ENCODE data around the gene ADCY3.

DNA sequence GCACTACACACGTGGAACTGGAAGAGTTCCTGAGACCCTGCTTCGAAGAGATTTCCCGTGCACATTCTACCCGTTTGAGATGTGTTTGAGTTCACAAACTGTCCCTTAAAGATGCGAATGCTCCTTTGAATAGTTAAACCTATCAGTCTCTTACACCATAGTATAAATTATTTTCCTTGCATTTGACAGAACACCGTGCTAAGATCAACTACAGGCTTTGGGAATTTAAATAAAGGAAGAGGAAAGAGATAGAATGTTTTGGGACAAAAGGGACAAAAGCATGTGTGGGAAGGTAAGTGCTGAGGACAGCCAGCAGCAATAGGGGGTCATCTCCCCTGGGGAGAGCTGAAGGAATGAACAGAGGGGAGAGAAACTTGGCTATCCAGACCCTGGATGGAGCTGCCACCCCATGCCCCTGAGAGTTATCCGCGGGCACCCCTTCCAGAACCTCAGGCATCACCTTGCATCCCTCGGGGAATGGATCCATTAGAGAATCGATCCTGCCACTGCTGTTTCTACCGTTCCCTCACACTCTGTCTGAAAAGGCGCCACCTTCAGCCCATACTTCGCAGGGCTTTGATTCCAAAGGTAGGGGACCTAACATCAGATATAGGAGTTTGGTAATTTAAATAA lies 888 bp upstream of the ADCY3 start:
- TF ChIP-seq EZH2 (IDR thresholded peaks at IDR 0.05; ENCODE audit: insufficient read depth, poor library complexity, severe bottlenecking), result no peak
- TF ChIP-seq EZH2phosphoT487 (IDR thresholded peaks at IDR 0.05; ENCODE audit: insufficient read depth, low read depth), result no peak

Measured in GM23248 (cell line).